NB4 (cell line): Measurements from ENCODE around the gene CBFA2T3.

Source experiments
- DNase-seq: peaks from one replicate; pipeline ENCODE4 v3.0.0; 2010; ENCODE audit warnings: low read depth
- H3K4me3 ChIP-seq: one replicate; pipeline ENCODE4 v1.5.1; 2011; ENCODE audit warnings: mild to moderate bottlenecking, low read depth, low read length, moderate library complexity
- CTCF ChIP-seq: IDR thresholded peaks from one replicate; pipeline ENCODE4 v1.5.1; 2012; ENCODE audit warnings: low read depth, low read length
- MAX ChIP-seq: IDR thresholded peaks from 2 replicates; pipeline ENCODE4 v1.6.1; 2011; ENCODE audit warnings: low read depth, low read length
- MYC ChIP-seq: IDR thresholded peaks from 2 replicates; pipeline ENCODE4 v1.6.1; 2011; ENCODE audit warnings: low read depth, low read length
- POLR2A ChIP-seq: IDR thresholded peaks from 2 replicates; pipeline ENCODE4 v1.6.1; 2011; ENCODE audit warnings: mild to moderate bottlenecking; ENCODE audit not compliant: insufficient read length; ENCODE audit errors: extremely low read depth

Gene CBFA2T3

GRCh38 chr16:89023151-89023551 lies 46.1 kb upstream of the CBFA2T3 start:
- no peak for DNase-seq
- TF ChIP-seq CTCF (no peak), MAX (no peak), POLR2A (no peak), MYC (no peak)
- H3K4me3 ChIP-seq = no peak overlapping the region

GRCh38 chr16:89022051-89022836 lies 45.2 kb upstream of the CBFA2T3 start:
- DNase-seq = no peak

GRCh38 chr16:89020925-89021595 lies 44.1 kb upstream of the CBFA2T3 start:
- DNase-seq = no peak
- H3K4me3 ChIP-seq = no peak overlapping the region
- TF ChIP-seq POLR2A (no peak), CTCF (no peak), MAX (no peak)

More at GRCh38 chr16:89022051-89022836, 45.2 kb upstream of the CBFA2T3 start:
- no peak for TF ChIP-seq POLR2A
- TF ChIP-seq MAX = no peak
- no peak for TF ChIP-seq CTCF
- TF ChIP-seq MYC = no peak
- no peak overlapping the region for H3K4me3 ChIP-seq

GRCh38 chr16:89020068-89020924 lies 43.3 kb upstream of the CBFA2T3 start:
- peak; percentile 80 for DNase-seq
- TF ChIP-seq CTCF (no peak), POLR2A (no peak), MYC (no peak), MAX (no peak)
- no peak overlapping the region for H3K4me3 ChIP-seq

- DNase-seq = no peak
Measured at GRCh38 chr16:89019511-89019910, 42.5 kb upstream of the CBFA2T3 start.

More at GRCh38 chr16:89019511-89019910, 42.5 kb upstream of the CBFA2T3 start:
- H3K4me3 ChIP-seq = no peak overlapping the region
- TF ChIP-seq POLR2A (no peak), MYC (no peak), CTCF (no peak), MAX (no peak)
